Activated CD8-positive, alpha-beta memory T cell treated with anti-CD3 and anti-CD28 coated beads, Interleukin-2, amount 50 U/mL, for 24 hours (primary cell): ENCODE results near the gene ATP6V1A.

Experiments
- DNase-seq: peaks from one replicate; pipeline ENCODE4 v3.0.0-alpha.2; 2020; ENCODE audit errors: extremely low read depth

The ATP6V1A gene

GRCh38 chr3:113747283-113748046 lies 630 bp downstream of the ATP6V1A start:
- peak; percentile 5 for DNase-seq

DNA sequence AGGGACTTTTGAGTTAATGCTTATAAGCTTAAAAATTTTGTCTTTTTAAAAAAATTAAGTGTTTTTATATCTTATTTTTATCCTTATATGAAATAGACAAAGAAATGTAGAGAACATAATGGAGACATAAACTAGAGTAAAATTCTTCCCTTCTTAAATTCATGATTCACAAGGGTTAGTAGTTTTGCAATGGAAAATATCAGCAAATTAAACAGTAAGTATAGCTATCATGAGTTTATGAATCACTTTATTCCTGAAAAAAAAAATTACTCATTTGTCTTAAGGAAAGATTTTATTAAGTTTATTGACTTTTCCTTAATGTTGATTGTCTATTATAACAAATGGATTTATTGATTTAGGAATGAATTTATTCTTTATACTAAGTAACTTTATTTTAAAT lies 4.3 kb downstream of the ATP6V1A start:
- no peak for DNase-seq

DNA sequence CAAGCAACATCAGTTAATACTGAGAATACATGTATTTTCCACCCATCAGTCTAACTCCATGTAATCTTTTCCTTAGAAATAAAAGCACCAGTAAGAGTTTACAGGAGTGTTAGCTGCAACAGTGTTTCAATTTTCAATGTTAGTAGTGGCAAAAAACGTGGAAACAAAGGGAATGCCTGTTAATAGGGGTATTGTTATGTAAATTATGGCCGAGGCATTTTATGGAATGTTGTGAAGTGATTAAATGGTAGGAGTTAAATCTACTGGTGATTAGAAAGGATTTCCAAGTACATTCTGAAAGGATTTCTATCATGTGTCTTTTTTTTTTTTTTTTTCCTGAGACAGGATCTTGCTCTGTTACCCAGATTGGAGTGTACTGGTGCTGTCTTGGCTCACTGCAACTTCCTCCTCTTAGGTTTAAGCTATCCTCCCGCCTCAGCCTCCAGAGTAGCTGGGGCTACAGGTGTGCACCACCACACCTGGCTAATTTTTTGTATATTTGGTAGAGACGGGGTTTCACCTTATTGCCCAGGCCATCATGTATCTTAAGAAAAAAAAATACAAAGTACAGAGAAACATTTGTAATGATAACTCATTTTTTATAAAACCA lies 6.6 kb downstream of the ATP6V1A start:
- no peak for DNase-seq

GRCh38 chr3:113754494-113755159 lies 7.8 kb downstream of the ATP6V1A start:
- no peak for DNase-seq

GRCh38 chr3:113758389-113759024 lies 11.7 kb downstream of the ATP6V1A start:
- no peak for DNase-seq

GRCh38 chr3:113764698-113765097 lies 17.9 kb downstream of the ATP6V1A start:
- DNase-seq, result no peak

GRCh38 chr3:113769551-113769950 lies 22.7 kb downstream of the ATP6V1A start:
- no peak for DNase-seq

- DNase-seq, result no peak
Observed at GRCh38 chr3:113771993-113772392, 25.2 kb downstream of the ATP6V1A start.

GRCh38 chr3:113773381-113773780 lies 26.5 kb downstream of the ATP6V1A start:
- DNase-seq, result no peak

GRCh38 chr3:113775516-113775915 lies 28.7 kb downstream of the ATP6V1A start:
- DNase-seq, result no peak

DNA sequence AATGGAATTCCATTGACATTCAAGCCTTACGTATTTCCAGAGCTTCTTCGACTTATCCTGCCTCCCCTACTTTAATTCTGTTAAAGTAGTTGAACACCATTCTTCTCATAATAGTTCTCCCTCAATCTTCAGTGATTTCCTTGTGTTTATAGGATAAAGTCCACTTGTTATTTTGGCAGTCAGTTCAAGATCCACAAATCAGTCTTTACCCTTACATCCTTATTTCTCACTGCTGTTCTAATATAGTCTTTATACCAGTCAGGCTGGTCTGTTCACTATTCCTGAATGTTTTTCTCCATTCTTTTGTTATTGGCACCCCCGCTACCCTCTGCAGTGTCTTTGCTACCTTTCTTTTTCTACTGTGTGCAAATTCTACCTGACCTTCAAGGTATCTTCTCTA lies 29.7 kb downstream of the ATP6V1A start:
- DNase-seq, result no peak

DNA sequence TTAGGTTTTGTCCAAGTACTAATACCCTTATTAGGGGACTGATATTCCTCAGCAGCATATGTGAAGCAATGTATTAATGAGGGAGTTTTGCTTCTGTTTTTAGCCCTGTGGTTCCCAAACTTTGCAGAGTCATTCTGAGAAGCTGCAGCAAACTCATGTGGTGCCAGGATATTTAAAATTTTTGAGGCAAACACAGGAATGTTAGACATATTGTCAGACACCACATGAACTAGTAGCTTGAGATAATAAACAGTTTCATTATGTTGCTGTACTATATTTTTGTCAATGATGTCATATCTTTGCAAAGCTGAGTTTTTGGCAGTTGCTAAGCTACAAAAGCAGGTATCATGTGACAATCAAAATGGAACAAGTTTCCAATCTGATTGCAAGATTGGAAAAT lies 36.6 kb downstream of the ATP6V1A start:
- no peak for DNase-seq

- DNase-seq, result no peak
Observed at GRCh38 chr3:113783980-113784379, 37.1 kb downstream of the ATP6V1A start.

DNA sequence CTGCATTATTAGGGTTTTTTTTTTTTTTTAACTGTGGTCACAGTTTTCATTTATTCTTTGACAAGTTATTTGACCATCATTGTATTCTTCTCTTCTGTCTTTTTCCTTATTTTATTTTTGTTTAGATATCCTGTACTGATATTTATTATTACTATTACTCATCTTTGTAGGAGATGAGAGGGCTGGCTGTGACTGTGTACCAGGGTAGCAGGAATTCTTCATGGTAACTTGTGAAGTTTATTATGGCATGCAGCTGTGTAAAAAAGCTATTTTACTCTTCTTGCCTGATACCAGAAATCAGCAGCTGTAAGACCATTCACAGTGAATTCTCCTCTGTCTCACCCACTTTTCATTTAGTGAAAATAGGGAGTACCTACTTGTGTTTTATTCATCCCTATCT lies 44.5 kb downstream of the ATP6V1A start:
- DNase-seq, result no peak

GRCh38 chr3:113794526-113794925 lies 47.7 kb downstream of the ATP6V1A start:
- DNase-seq, result no peak

- DNase-seq, result no peak
Observed at GRCh38 chr3:113795693-113796092, 48.9 kb downstream of the ATP6V1A start.

DNA sequence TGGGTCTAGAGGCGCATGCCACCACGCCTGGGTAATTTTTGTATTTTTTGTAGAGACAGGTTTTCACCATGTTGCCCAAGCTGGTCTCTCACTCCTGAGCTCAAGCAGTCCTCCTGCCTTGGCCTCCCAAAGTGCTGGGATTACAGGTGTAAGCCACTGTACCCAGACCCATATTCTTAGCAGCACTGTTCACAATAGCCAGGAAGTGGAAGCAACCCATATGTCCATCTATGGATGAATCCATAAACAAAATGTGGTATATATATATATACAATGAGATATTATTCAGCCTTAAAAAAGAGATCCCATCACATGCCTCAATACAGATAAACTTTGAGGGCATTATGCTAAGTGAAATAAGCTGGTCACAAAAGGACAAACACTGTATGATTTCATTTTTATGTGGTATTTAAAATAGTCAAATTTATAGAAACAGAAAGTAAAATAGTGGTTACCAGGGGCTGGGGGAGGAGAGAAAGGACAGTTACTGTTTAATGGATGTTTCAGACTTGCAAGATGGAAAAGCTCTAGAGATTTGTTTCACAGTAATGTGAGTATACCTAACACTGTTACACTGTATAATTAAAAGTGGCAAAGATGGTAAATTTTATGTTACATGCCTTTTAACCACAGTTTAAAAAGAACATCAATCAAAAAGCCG lies 56.1 kb downstream of the ATP6V1A start:
- DNase-seq, result no peak

DNA sequence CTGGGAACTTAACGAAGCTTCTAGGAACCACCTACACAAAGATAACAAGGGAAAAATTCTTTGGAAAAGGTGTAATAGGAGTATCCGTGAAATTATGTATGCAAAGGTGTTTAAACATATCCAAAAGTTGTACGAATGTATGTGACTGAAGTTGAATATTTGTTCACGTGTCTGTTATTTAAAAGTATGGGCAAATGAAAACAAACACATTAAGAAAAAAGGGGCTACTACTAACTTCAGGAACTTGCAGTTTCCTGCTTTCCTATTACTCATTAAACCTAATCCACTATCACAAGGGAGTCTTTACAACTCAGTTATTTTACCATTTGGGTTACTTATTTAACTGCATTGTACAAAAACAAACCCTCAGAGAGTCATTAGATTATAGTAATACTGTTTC lies 57.8 kb downstream of the ATP6V1A start:
- DNase-seq, result no peak

DNA sequence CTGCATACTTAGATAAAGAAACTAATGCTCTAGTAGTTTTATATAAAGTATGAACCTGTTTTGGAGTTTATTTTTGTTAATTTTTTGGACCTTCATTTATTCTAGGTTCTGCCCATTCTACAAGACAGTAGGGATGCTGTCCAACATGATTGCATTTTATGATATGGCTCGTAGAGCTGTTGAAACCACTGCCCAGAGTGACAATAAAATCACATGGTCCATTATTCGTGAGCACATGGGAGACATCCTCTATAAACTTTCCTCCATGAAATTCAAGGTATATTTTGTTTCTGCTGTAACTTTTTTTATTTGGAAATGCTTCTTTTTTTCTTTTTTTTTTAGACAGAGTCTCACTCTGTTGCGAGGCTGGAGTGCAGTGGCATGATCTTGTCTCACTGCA lies 58.4 kb downstream of the ATP6V1A start:
- no peak for DNase-seq

- no peak for DNase-seq
Observed at GRCh38 chr3:113812854-113813253, 66.0 kb downstream of the ATP6V1A start.

- DNase-seq, result no peak
Observed at GRCh38 chr3:113819866-113820265, 73.0 kb downstream of the ATP6V1A start.

DNA sequence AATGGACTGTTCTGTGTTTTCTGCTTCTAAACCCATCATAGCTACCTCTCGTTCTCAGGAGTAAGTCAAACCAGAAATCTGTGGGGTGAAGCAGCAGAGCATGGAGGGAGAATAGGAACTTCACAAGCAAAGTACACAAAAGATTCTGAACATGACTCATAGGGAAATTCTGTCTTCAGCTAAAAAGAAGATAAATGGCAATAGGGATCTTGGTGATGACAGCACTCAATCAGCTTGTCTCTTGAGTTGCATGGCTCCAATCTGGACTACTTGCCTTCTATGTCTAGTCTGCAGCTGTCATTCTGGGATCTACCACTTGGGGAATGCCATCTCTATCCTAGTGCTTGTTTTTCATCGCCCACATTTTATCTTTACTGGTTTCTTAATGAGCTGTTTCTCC lies 78.3 kb downstream of the ATP6V1A start:
- DNase-seq, result no peak
